BLaER1 treated with 17β-estradiol and CSF1 and Interleukin-3, amounts not matched to agents 10 nM and 100 nM (cell line): ENCODE data around the gene CPN2.

Experiments used
- H3K27ac ChIP-seq, 11 experiments: shearing (Covaris generic); formaldehyde crosslinking; 2 replicates each; pipeline ENCODE4 v1.8.1; 2022
- H3K27me3 ChIP-seq, 11 experiments: shearing (Covaris generic); formaldehyde crosslinking; 2 replicates each; pipeline ENCODE4 v1.8.1; 2022
- H3K36me3 ChIP-seq, 11 experiments: shearing (Covaris generic); formaldehyde crosslinking; 2 replicates each; pipeline ENCODE4 v1.8.1; 2022
- H3K4me1 ChIP-seq, 10 experiments: shearing (Covaris generic); formaldehyde crosslinking; 2 replicates each; pipeline ENCODE4 v1.8.1; 2022
- H3K4me2 ChIP-seq, 11 experiments: shearing (Covaris generic); formaldehyde crosslinking; 2 replicates each; pipeline ENCODE4 v1.8.1; 2022
- H3K4me3 ChIP-seq, 10 experiments: shearing (Covaris generic); formaldehyde crosslinking; 2 replicates each; pipeline ENCODE4 v1.8.1; 2022
- H3K9ac ChIP-seq, 11 experiments: shearing (Covaris generic); formaldehyde crosslinking; 2 replicates each; pipeline ENCODE4 v1.8.1; 2022
- H3K9me3 ChIP-seq, 11 experiments: shearing (Covaris generic); formaldehyde crosslinking; replicated peaks in 1 of 11; 2 replicates each; pipeline ENCODE4 v1.8.1; 2022
- H4K20me1 ChIP-seq, 11 experiments: shearing (Covaris generic); formaldehyde crosslinking; 2 replicates each; pipeline ENCODE4 v1.8.1; 2022
- Cebpa-rat ChIP-seq, 11 experiments: shearing (Covaris generic); IDR thresholded peaks; 2 replicates each; pipeline ENCODE4 v1.8.1; 2022

Gene CPN2

DNA sequence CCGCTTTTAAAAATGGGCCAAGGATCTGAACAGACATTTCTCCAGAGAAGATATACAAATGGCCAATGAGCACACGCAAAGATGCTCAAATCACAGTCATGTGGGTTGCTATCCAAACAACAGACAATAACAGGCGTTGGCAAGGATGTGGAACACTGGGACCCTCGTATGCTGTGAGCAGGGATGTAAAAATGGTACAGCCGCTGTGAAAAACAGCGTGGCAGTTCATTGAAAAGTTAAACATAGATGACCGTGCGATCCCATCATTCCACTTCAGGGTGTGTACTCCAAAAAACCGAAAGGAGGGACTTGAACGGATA lies 25.1 kb upstream of the CPN2 start:
- Histone ChIP-seq H3K27me3 (no peaks in the 10 kb centered on the region), H3K4me1 (peaks cover 0 to 24% (median 0%) of the 10 kb centered on the region in 10 experiments; a peak in 3 of 20 replicates), H3K4me3 (no peak overlapping the region), H3K9me3 (no peaks in the 10 kb centered on the region), H3K27ac (no peak overlapping the region), H3K36me3 (no peaks in the 10 kb centered on the region), H3K9ac (no peak overlapping the region), H4K20me1 (no peaks in the 10 kb centered on the region), H3K4me2 (no peak overlapping the region)
- TF ChIP-seq Cebpa-rat (IDR thresholded peaks at IDR 0.05) = no peak

GRCh38 chr3:194375473-194376240 lies 24.5 kb upstream of the CPN2 start:
- no peak overlapping the region for H3K27ac ChIP-seq
- peak overlapping the region in 1 of 11 experiments; percentile 11; a peak in 1 of 22 replicates for H3K4me2 ChIP-seq
- peaks cover 0 to under 1% (median 0%) of the 10 kb centered on the region in 11 experiments; a peak in 1 of 22 replicates for H3K27me3 ChIP-seq
- no peaks in the 10 kb centered on the region for H3K9me3 ChIP-seq
- no peak for TF ChIP-seq Cebpa-rat (IDR thresholded peaks at IDR 0.05)
- no peak overlapping the region for H3K9ac ChIP-seq
- H3K4me1 ChIP-seq = peaks cover 0 to 28% (median 3%) of the 10 kb centered on the region in 10 experiments; a peak in 14 of 20 replicates
- H3K4me3 ChIP-seq = no peak overlapping the region
- H3K36me3 ChIP-seq = no peaks in the 10 kb centered on the region
- no peaks in the 10 kb centered on the region for H4K20me1 ChIP-seq

DNA sequence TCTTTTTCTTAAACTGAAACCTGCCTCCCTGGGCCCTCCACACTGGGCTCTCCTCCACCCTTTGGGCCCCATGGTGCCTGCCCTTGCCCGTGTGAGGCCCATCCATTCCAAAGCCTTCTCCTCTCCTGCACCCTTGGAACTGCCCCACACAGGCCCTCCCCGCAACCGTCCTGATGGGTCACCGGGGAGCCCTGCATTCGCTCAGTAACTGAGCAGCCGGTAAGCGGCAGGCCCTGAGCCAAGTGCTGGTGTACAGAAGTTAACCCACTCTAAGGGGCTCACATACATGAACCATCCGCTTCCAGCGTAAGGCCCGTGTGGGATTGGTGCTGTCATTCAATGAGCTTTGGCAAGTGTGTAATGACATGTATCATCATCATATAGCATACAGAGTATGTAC lies 23.8 kb upstream of the CPN2 start:
- H3K27me3 ChIP-seq = peaks cover 0 to 7% (median 0%) of the 10 kb centered on the region in 11 experiments; a peak in 6 of 22 replicates
- H3K4me1 ChIP-seq = peaks cover 4 to 36% (median 10%) of the 10 kb centered on the region in 10 experiments; a peak in 18 of 20 replicates
- H3K27ac ChIP-seq = no peak overlapping the region
- TF ChIP-seq Cebpa-rat (IDR thresholded peaks at IDR 0.05) = no peak
- no peaks in the 10 kb centered on the region for H3K9me3 ChIP-seq
- H3K9ac ChIP-seq = no peak overlapping the region
- no peak overlapping the region for H3K4me2 ChIP-seq
- no peaks in the 10 kb centered on the region for H3K36me3 ChIP-seq
- no peaks in the 10 kb centered on the region for H4K20me1 ChIP-seq
- H3K4me3 ChIP-seq = no peak overlapping the region

DNA sequence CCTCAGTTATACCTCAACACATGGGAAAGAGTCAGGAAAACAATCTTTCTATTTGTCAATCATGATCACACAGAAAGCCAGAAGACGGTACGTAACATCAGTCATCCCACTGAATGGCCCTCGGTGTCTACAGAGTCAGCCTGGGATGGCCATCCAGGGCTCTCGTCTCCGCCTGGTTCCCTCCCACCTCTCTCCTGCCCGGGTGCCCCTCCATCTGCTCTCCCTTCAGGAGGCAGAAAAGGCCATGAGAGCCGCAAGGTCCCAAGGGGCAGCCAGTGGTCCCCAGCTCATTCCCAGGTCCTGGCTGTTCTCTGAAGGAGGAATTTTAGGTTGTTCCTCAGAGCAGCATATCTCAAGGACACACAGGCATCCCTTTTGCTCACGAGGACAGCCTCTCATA lies 22.8 kb upstream of the CPN2 start:
- no peak overlapping the region for H3K4me3 ChIP-seq
- H3K9me3 ChIP-seq = no peaks in the 10 kb centered on the region
- peaks cover 14 to 46% (median 20%) of the 10 kb centered on the region in 10 experiments for H3K4me1 ChIP-seq
- peak overlapping the region in 1 of 11 experiments; percentile 12; a peak in 2 of 22 replicates for H3K4me2 ChIP-seq
- H3K27me3 ChIP-seq = peaks cover 0 to 17% (median 0%) of the 10 kb centered on the region in 11 experiments; a peak in 10 of 22 replicates
- H3K36me3 ChIP-seq = no peaks in the 10 kb centered on the region
- no peak for TF ChIP-seq Cebpa-rat (IDR thresholded peaks at IDR 0.05)
- H4K20me1 ChIP-seq = no peaks in the 10 kb centered on the region
- H3K27ac ChIP-seq = no peak overlapping the region
- no peak overlapping the region for H3K9ac ChIP-seq

- Histone ChIP-seq H3K4me3 (no peak overlapping the region), H3K9me3 (no peaks in the 10 kb centered on the region), H4K20me1 (no peaks in the 10 kb centered on the region), H3K4me2 (no peak overlapping the region), H3K9ac (no peak overlapping the region), H3K27me3 (peaks cover 0 to 25% (median 0%) of the 10 kb centered on the region in 11 experiments; a peak in 10 of 22 replicates), H3K4me1 (peaks cover 23 to 55% (median 29%) of the 10 kb centered on the region in 10 experiments), H3K27ac (no peak overlapping the region), H3K36me3 (no peaks in the 10 kb centered on the region)
- no peak for TF ChIP-seq Cebpa-rat (IDR thresholded peaks at IDR 0.05)
These were observed 21.9 kb upstream of the CPN2 start for GRCh38 chr3:194373028-194373427.

- TF ChIP-seq Cebpa-rat (IDR thresholded peaks at IDR 0.05) = no peak
- H3K4me3 ChIP-seq = no peak overlapping the region
- peak overlapping the region in 8 of 11 experiments; percentile 65 to 96 (median 81); a peak in 16 of 22 replicates for H3K4me2 ChIP-seq
- H3K9ac ChIP-seq = peak overlapping the region in 1 of 11 experiments; percentile 48; a peak in 1 of 22 replicates
- no peaks in the 10 kb centered on the region for H4K20me1 ChIP-seq
- no peaks in the 10 kb centered on the region for H3K36me3 ChIP-seq
- no peak overlapping the region for H3K27ac ChIP-seq
- peaks cover 0 to 29% (median 0%) of the 10 kb centered on the region in 11 experiments; a peak in 10 of 22 replicates for H3K27me3 ChIP-seq
- H3K4me1 ChIP-seq = peaks cover 26 to 71% (median 50%) of the 10 kb centered on the region in 10 experiments
- peaks cover 0 to 3% (median 0%) of the 10 kb centered on the region in 11 experiments; a peak in 1 of 22 replicates for H3K9me3 ChIP-seq
These were observed 19.6 kb upstream of the CPN2 start for GRCh38 chr3:194370753-194371152.

- Histone ChIP-seq H3K27me3 (peaks cover 0 to 29% (median 0%) of the 10 kb centered on the region in 11 experiments; a peak in 10 of 22 replicates), H3K4me3 (peak within 1 kb of the TSS in 2 of 10 experiments; percentile 31 to 48; a peak in 3 of 20 replicates), H4K20me1 (no peaks in the 10 kb centered on the region), H3K4me2 (peak within 1 kb of the TSS; percentile 52 to 96 (median 76)), H3K9ac (peak within 1 kb of the TSS in 4 of 11 experiments; percentile 14 to 65 (median 55); a peak in 6 of 22 replicates), H3K4me1 (peaks cover 30 to 75% (median 61%) of the 10 kb centered on the region in 10 experiments), H3K27ac (peak within 1 kb of the TSS in 6 of 11 experiments; percentile 8 to 90 (median 68); a peak in 9 of 22 replicates), H3K9me3 (peaks cover 0 to 3% (median 0%) of the 10 kb centered on the region in 11 experiments; a peak in 1 of 22 replicates), H3K36me3 (no peaks in the 10 kb centered on the region)
- no peak for TF ChIP-seq Cebpa-rat (IDR thresholded peaks at IDR 0.05)
These were observed 18.6 kb upstream of the CPN2 start, which contains the start of gene LRRC15 for GRCh38 chr3:194369522-194370279. TSS of gene LRRC15 (minus strand) at chr3:194369743. CDS start at chr3:194361043, 8,700 bp downstream.

- peak overlapping the region; percentile 52 to 96 (median 76) for H3K4me2 ChIP-seq
These were observed 17.8 kb upstream of the CPN2 start for GRCh38 chr3:194368918-194369317.

More at GRCh38 chr3:194368918-194369317, 17.8 kb upstream of the CPN2 start:
- Histone ChIP-seq H3K27me3 (peaks cover 0 to 29% (median 0%) of the 10 kb centered on the region in 11 experiments; a peak in 10 of 22 replicates), H3K9ac (peak overlapping the region in 4 of 11 experiments; percentile 14 to 65 (median 55); a peak in 6 of 22 replicates), H3K9me3 (peaks cover 0 to 3% (median 0%) of the 10 kb centered on the region in 11 experiments; a peak in 1 of 22 replicates), H3K4me1 (peaks cover 36 to 77% (median 69%) of the 10 kb centered on the region in 10 experiments), H3K4me3 (peak overlapping the region in 2 of 10 experiments; percentile 31 to 48; a peak in 3 of 20 replicates), H3K27ac (peak overlapping the region in 6 of 11 experiments; percentile 8 to 90 (median 68); a peak in 9 of 22 replicates), H3K36me3 (no peaks in the 10 kb centered on the region), H4K20me1 (no peaks in the 10 kb centered on the region)
- TF ChIP-seq Cebpa-rat (IDR thresholded peaks at IDR 0.05) = no peak
